ENCODE results near the gene ARHGAP21.

DNA sequence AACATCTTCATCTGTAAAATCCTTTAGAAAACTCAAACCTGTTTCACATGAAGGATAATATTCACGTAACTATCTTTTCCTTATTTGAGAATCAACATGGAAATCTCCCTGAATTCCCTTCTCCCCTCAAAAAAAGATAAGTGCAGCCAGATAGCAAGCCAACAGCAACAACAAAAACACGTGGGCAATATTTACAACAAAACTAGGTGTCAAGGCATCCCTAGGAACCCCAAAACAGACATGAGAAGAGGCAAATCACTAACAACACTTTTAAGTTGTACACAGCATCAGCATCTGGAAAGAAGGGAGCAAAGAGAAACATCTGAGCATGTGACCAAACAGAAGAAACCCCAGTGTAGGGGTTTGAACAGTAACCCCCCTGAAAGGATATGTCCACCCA lies 12.2 kb downstream of the ARHGAP21 start:
- TF ChIP-seq, protein P1, sequence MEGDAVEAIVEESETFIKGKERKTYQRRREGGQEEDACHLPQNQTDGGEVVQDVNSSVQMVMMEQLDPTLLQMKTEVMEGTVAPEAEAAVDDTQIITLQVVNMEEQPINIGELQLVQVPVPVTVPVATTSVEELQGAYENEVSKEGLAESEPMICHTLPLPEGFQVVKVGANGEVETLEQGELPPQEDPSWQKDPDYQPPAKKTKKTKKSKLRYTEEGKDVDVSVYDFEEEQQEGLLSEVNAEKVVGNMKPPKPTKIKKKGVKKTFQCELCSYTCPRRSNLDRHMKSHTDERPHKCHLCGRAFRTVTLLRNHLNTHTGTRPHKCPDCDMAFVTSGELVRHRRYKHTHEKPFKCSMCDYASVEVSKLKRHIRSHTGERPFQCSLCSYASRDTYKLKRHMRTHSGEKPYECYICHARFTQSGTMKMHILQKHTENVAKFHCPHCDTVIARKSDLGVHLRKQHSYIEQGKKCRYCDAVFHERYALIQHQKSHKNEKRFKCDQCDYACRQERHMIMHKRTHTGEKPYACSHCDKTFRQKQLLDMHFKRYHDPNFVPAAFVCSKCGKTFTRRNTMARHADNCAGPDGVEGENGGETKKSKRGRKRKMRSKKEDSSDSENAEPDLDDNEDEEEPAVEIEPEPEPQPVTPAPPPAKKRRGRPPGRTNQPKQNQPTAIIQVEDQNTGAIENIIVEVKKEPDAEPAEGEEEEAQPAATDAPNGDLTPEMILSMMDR (conservative IDR thresholded peaks at IDR 0.05): no peak
- TF ChIP-seq EZH2 (IDR thresholded peaks at IDR 0.05; ENCODE audit: low read depth): no peak
